ELR (cell line): ENCODE results near the gene SLC6A5.
"Not testable (repeated sequence)": the region's sequence is repeated elsewhere in the genome, so short reads cannot be mapped to it uniquely, and the experiment has no call there.

Source experiments
- DNase-seq: peaks from one replicate; pipeline ENCODE4 v3.0.0-alpha.2; 2015; ENCODE audit warnings: low read depth

The SLC6A5 gene

GRCh38 chr11:20599221-20600019 is at the start of gene SLC6A5:
Gene SLC6A5 (plus strand): TSS chr11:20599608. CDS start chr11:20599673, 65 bp downstream.
- DNase-seq = peak; percentile 40

- no peak for DNase-seq
Measured at GRCh38 chr11:20551096-20551495, 48.3 kb upstream of the SLC6A5 start.

- no peak for DNase-seq
Measured at GRCh38 chr11:20555783-20556182, 43.6 kb upstream of the SLC6A5 start.

- not testable (repeated sequence) for DNase-seq
Measured at GRCh38 chr11:20556396-20556795, 43.0 kb upstream of the SLC6A5 start.

GRCh38 chr11:20558741-20559140 is 40.7 kb upstream of the SLC6A5 start:
- no peak for DNase-seq

GRCh38 chr11:20559523-20560300 is 39.7 kb upstream of the SLC6A5 start:
- DNase-seq = no peak

- DNase-seq = no peak
Measured at GRCh38 chr11:20561915-20562314, 37.5 kb upstream of the SLC6A5 start.

GRCh38 chr11:20563866-20564265 is 35.5 kb upstream of the SLC6A5 start:
- no peak for DNase-seq

- DNase-seq = no peak
Measured at GRCh38 chr11:20564846-20565635, 34.4 kb upstream of the SLC6A5 start.

- DNase-seq = not testable (repeated sequence)
Measured at GRCh38 chr11:20566115-20566514, 33.3 kb upstream of the SLC6A5 start.

- no peak for DNase-seq
Measured at GRCh38 chr11:20566591-20567434, 32.6 kb upstream of the SLC6A5 start.

- not testable (repeated sequence) for DNase-seq
Measured at GRCh38 chr11:20579725-20580124, 19.7 kb upstream of the SLC6A5 start.

- no peak for DNase-seq
Measured at GRCh38 chr11:20583201-20583600, 16.2 kb upstream of the SLC6A5 start.

- peak; percentile 16 for DNase-seq
Measured at GRCh38 chr11:20584093-20584774, 15.2 kb upstream of the SLC6A5 start.

- no peak for DNase-seq
Measured at GRCh38 chr11:20589796-20590195, 9.6 kb upstream of the SLC6A5 start.

- DNase-seq = no peak
Measured at GRCh38 chr11:20590381-20590780, 9.0 kb upstream of the SLC6A5 start.

GRCh38 chr11:20592741-20593140 is 6.7 kb upstream of the SLC6A5 start:
- no peak for DNase-seq

- DNase-seq = no peak
Measured at GRCh38 chr11:20594274-20595061, 4.9 kb upstream of the SLC6A5 start.

- no peak for DNase-seq
Measured at GRCh38 chr11:20595101-20595500, 4.3 kb upstream of the SLC6A5 start.
